ENCODE data around the gene S100A5. TPM values are rescaled to one million over a fixed set of nuclear protein-coding genes. Genes with fewer than 3 reads are reported as not detected.

The S100A5 gene
- total and polyA plus RNA-seq, 9 of the 15 experiments (the other 6 are each of a cell fraction or from before 2014, with no cell fraction given), result 0.56 to 1.4 (median 0.64) TPM; not detected in 5

DNA sequence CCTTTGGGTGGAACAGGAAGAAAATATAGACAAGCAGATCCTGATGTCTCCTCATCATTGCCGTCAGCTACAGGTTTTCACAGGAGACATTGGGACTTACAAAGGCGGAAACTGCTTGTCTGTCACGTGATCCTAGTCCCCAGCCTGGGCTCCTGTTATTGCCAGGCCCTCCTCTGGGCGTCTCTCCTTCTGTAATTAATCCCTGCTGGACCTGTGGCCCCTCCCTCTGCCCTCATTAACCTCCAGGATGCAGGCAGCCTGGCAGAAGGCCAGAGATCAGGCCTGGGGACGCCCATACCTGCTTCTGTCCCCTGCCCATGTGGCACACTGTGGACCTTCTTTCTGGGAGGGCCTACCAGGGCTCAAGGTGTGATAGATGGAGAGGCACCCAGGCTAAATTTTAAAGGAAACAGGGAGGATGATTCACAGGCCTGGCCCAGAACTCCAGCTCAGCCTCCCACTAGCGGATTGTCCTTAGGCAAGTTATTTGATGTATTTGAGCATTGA is 2.4 kb downstream of the S100A5 start (continued):
- TF ChIP-seq, protein P1, sequence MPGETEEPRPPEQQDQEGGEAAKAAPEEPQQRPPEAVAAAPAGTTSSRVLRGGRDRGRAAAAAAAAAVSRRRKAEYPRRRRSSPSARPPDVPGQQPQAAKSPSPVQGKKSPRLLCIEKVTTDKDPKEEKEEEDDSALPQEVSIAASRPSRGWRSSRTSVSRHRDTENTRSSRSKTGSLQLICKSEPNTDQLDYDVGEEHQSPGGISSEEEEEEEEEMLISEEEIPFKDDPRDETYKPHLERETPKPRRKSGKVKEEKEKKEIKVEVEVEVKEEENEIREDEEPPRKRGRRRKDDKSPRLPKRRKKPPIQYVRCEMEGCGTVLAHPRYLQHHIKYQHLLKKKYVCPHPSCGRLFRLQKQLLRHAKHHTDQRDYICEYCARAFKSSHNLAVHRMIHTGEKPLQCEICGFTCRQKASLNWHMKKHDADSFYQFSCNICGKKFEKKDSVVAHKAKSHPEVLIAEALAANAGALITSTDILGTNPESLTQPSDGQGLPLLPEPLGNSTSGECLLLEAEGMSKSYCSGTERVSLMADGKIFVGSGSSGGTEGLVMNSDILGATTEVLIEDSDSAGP (CRISPR knock-in tag; IDR thresholded peaks at IDR 0.05), result no peak
- peak; percentile 95 for TF ChIP-seq NFIC (IDR thresholded peaks at IDR 0.05)
- no peak for TF ChIP-seq CHD1 (IDR thresholded peaks at IDR 0.05; ENCODE audit: low read length)
- TF ChIP-seq, protein P2, sequence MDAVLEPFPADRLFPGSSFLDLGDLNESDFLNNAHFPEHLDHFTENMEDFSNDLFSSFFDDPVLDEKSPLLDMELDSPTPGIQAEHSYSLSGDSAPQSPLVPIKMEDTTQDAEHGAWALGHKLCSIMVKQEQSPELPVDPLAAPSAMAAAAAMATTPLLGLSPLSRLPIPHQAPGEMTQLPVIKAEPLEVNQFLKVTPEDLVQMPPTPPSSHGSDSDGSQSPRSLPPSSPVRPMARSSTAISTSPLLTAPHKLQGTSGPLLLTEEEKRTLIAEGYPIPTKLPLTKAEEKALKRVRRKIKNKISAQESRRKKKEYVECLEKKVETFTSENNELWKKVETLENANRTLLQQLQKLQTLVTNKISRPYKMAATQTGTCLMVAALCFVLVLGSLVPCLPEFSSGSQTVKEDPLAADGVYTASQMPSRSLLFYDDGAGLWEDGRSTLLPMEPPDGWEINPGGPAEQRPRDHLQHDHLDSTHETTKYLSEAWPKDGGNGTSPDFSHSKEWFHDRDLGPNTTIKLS (IDR thresholded peaks at IDR 0.05; ENCODE audit: borderline replicate concordance, low read depth), result no peak
- TF ChIP-seq, protein P3, sequence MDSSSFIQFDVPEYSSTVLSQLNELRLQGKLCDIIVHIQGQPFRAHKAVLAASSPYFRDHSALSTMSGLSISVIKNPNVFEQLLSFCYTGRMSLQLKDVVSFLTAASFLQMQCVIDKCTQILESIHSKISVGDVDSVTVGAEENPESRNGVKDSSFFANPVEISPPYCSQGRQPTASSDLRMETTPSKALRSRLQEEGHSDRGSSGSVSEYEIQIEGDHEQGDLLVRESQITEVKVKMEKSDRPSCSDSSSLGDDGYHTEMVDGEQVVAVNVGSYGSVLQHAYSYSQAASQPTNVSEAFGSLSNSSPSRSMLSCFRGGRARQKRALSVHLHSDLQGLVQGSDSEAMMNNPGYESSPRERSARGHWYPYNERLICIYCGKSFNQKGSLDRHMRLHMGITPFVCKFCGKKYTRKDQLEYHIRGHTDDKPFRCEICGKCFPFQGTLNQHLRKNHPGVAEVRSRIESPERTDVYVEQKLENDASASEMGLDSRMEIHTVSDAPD (CRISPR knock-in tag; IDR thresholded peaks at IDR 0.05), result no peak
- TF ChIP-seq NUFIP1 (IDR thresholded peaks at IDR 0.05; ENCODE audit: partially characterized antibody), result no peak
- no peak for TF ChIP-seq GATAD2A (IDR thresholded peaks at IDR 0.05)
- TF ChIP-seq, protein P4, sequence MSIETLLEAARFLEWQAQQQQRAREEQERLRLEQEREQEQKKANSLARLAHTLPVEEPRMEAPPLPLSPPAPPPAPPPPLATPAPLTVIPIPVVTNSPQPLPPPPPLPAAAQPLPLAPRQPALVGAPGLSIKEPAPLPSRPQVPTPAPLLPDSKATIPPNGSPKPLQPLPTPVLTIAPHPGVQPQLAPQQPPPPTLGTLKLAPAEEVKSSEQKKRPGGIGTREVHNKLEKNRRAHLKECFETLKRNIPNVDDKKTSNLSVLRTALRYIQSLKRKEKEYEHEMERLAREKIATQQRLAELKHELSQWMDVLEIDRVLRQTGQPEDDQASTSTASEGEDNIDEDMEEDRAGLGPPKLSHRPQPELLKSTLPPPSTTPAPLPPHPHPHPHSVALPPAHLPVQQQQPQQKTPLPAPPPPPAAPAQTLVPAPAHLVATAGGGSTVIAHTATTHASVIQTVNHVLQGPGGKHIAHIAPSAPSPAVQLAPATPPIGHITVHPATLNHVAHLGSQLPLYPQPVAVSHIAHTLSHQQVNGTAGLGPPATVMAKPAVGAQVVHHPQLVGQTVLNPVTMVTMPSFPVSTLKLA (conservative IDR thresholded peaks at IDR 0.05), result 0 out of 4 replicates have a peak, but pooled peaks have one; percentile 24 to 44
- TF ChIP-seq ZNF707 (CRISPR knock-in tag; conservative IDR thresholded peaks at IDR 0.05), result no peak
- TF ChIP-seq, protein P5, sequence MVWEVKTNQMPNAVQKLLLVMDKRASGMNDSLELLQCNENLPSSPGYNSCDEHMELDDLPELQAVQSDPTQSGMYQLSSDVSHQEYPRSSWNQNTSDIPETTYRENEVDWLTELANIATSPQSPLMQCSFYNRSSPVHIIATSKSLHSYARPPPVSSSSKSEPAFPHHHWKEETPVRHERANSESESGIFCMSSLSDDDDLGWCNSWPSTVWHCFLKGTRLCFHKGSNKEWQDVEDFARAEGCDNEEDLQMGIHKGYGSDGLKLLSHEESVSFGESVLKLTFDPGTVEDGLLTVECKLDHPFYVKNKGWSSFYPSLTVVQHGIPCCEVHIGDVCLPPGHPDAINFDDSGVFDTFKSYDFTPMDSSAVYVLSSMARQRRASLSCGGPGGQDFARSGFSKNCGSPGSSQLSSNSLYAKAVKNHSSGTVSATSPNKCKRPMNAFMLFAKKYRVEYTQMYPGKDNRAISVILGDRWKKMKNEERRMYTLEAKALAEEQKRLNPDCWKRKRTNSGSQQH (CRISPR knock-in tag; IDR thresholded peaks at IDR 0.05), result no peak
- no peak for TF ChIP-seq HDAC6 (IDR thresholded peaks at IDR 0.05; ENCODE audit: low read depth, low read length)
- TF ChIP-seq NFE2L1 (tag; IDR thresholded peaks at IDR 0.05; ENCODE audit: borderline replicate concordance, low read depth), result no peak
- TF ChIP-seq SMARCA5 (IDR thresholded peaks at IDR 0.05), result no peak
- no peak for TF ChIP-seq BACH1 (tag; IDR thresholded peaks at IDR 0.05)
- TF ChIP-seq, protein P6, sequence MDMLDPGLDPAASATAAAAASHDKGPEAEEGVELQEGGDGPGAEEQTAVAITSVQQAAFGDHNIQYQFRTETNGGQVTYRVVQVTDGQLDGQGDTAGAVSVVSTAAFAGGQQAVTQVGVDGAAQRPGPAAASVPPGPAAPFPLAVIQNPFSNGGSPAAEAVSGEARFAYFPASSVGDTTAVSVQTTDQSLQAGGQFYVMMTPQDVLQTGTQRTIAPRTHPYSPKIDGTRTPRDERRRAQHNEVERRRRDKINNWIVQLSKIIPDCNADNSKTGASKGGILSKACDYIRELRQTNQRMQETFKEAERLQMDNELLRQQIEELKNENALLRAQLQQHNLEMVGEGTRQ (CRISPR knock-in tag; IDR thresholded peaks at IDR 0.05), result peak; percentile 86
- no peak for TF ChIP-seq DDX20 (tag; IDR thresholded peaks at IDR 0.05; ENCODE audit: low read depth)
- no peak for TF ChIP-seq TCF3 (CRISPR knock-in tag; IDR thresholded peaks at IDR 0.05)
- TF ChIP-seq, protein P7, sequence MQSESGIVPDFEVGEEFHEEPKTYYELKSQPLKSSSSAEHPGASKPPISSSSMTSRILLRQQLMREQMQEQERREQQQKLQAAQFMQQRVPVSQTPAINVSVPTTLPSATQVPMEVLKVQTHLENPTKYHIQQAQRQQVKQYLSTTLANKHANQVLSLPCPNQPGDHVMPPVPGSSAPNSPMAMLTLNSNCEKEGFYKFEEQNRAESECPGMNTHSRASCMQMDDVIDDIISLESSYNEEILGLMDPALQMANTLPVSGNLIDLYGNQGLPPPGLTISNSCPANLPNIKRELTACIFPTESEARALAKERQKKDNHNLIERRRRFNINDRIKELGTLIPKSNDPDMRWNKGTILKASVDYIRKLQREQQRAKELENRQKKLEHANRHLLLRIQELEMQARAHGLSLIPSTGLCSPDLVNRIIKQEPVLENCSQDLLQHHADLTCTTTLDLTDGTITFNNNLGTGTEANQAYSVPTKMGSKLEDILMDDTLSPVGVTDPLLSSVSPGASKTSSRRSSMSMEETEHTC (IDR thresholded peaks at IDR 0.05), result 0 out of 2 replicates have a peak, but pooled peaks have one; percentile 52
- no peak for TF ChIP-seq DNMT1 (IDR thresholded peaks at IDR 0.05)

All from K562 (cell line).